ENCODE measurements around the gene KBTBD8. TPM values are rescaled to one million over a fixed set of nuclear protein-coding genes. Genes with fewer than 3 reads are reported as not detected.

The KBTBD8 gene
- total RNA-seq, 4 donors from 2014 or later, result 1.4 to 3.3 (median 2.4) TPM

DNA sequence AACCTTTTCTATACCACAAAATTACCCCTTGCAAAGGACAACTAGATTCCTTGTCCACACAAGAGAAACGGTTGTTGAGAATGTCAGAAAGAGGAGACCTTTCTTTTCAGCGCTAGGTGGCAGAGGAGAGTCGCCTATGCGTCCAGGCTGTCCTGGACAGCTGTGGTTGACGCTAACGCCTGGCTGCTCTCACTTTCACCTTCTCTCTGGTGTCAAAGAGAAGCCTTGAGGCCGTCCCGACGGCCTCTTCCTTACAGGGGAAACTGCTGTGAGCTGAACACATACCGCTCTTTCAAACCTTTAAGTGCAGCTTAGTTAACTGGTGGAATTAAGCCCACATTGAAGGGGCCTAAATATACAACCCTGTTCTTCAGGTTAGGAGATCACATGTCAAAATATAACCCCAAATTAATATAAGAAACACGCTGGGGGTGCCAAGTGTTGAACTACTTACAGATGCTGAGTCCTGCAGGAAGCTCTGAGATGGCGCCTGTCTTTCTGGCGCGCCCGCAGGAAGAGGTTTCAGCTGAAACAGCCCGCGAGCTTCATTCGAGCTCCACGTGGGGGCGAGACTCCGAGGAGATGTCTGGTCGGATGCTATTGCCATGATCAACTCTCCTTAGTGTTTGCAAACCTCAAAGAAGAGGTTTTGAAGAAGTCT, 26.1 kb upstream of the KBTBD8 start:
- TF ChIP-seq, protein P1, sequence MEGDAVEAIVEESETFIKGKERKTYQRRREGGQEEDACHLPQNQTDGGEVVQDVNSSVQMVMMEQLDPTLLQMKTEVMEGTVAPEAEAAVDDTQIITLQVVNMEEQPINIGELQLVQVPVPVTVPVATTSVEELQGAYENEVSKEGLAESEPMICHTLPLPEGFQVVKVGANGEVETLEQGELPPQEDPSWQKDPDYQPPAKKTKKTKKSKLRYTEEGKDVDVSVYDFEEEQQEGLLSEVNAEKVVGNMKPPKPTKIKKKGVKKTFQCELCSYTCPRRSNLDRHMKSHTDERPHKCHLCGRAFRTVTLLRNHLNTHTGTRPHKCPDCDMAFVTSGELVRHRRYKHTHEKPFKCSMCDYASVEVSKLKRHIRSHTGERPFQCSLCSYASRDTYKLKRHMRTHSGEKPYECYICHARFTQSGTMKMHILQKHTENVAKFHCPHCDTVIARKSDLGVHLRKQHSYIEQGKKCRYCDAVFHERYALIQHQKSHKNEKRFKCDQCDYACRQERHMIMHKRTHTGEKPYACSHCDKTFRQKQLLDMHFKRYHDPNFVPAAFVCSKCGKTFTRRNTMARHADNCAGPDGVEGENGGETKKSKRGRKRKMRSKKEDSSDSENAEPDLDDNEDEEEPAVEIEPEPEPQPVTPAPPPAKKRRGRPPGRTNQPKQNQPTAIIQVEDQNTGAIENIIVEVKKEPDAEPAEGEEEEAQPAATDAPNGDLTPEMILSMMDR (IDR thresholded peaks at IDR 0.05), result peak; percentile 72 to 82 (median 76)
- TF ChIP-seq POLR2AphosphoS5 (IDR thresholded peaks at IDR 0.05), result no peak
- intact Hi-C loops (cut with DNase I), result loop anchor here (5.0 kb wide), 1 partner anchor 65 kb away; no protein-coding TSS in a partner anchor
- Histone ChIP-seq H3K4me1 (peaks cover 7 to 16% (median 12%) of the 10 kb centered on the region in 4 donors), H3K9me3 (no peaks in the 10 kb centered on the region), H3K27me3 (no peaks in the 10 kb centered on the region), H3K36me3 (no peaks in the 10 kb centered on the region), H3K4me3 (peak overlapping the region; percentile 31 to 54 (median 44)), H3K27ac (replicated peaks in 1 of 4) (peak overlapping the region; percentile 55 to 71 (median 62))
- DNase-seq (ENCODE audit: extremely low spot score), result no peak
- 4% methylated on average over 17 of the region's 22 CpGs for WGBS

DNA sequence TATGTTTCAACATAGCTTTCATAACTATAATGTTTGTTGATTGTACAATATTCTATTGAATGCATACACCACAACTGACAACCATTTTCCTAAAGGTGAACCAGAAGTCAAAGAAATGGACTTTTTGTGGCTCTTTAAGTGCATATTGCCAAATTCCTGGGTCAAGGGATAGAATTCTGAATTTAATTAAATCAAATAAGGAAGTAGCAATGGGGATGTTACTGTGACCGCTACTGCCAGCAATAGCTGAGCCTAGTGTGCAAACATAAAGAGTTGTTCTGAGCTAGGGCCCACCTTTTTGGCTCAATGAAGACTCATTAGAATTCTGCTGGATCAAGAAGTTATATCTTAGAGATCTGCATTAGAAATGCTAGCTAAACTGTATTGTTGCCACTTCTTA, 17.3 kb upstream of the KBTBD8 start:
- Histone ChIP-seq H3K36me3 (no peaks in the 10 kb centered on the region), H3K4me1 (peaks cover 0 to 18% (median 12%) of the 10 kb centered on the region in 4 donors), H3K4me3 (no peak overlapping the region), H3K27me3 (no peaks in the 10 kb centered on the region), H3K9me3 (no peaks in the 10 kb centered on the region), H3K27ac (replicated peaks in 1 of 4) (no peak overlapping the region)
- TF ChIP-seq, protein P1 (IDR thresholded peaks at IDR 0.05), result no peak
- TF ChIP-seq EP300 (IDR thresholded peaks at IDR 0.05), result no peak
- intact Hi-C loops (cut with DNase I), result no loop called here
- no peak for DNase-seq (ENCODE audit: extremely low spot score)
- WGBS, result 71% methylated on average over 1 of the region's 1 CpG

DNA sequence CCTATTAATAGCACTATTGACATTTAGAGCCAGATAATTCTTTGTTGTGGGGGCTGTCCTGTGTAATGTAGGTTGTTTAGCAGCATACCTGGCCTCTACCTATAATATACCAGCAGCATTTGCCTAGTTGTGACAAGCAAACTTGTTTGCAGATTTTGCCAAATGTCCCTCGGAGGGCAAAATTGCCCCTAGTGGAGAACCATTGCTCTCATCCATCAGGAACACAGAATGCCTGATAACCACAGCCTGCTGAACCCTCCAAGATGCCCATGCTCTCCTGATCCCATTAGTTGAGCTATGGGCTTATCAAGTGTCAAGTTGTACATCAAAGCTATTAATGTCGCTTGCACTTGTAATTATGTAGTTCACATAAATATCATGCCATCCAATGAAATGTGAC, 15.0 kb upstream of the KBTBD8 start:
- H3K4me3 ChIP-seq, result no peak overlapping the region
- DNase-seq (ENCODE audit: extremely low spot score), result no peak
- H3K27me3 ChIP-seq, result no peaks in the 10 kb centered on the region
- no peaks in the 10 kb centered on the region for H3K36me3 ChIP-seq
- intact Hi-C loops (cut with DNase I), result no loop called here
- WGBS, result 94% methylated on average over 2 of the region's 2 CpGs
- no peaks in the 10 kb centered on the region for H3K9me3 ChIP-seq
- TF ChIP-seq POLR2AphosphoS5 (IDR thresholded peaks at IDR 0.05) (no peak), POLR2A (IDR thresholded peaks at IDR 0.05; ENCODE audit: low read depth) (no peak), EP300 (IDR thresholded peaks at IDR 0.05) (no peak)
- TF ChIP-seq, protein P1 (IDR thresholded peaks at IDR 0.05), result no peak
- no peak overlapping the region for H3K27ac ChIP-seq (replicated peaks in 1 of 4)
- H3K4me1 ChIP-seq, result peaks cover 0 to 17% (median 11%) of the 10 kb centered on the region in 4 donors

DNA sequence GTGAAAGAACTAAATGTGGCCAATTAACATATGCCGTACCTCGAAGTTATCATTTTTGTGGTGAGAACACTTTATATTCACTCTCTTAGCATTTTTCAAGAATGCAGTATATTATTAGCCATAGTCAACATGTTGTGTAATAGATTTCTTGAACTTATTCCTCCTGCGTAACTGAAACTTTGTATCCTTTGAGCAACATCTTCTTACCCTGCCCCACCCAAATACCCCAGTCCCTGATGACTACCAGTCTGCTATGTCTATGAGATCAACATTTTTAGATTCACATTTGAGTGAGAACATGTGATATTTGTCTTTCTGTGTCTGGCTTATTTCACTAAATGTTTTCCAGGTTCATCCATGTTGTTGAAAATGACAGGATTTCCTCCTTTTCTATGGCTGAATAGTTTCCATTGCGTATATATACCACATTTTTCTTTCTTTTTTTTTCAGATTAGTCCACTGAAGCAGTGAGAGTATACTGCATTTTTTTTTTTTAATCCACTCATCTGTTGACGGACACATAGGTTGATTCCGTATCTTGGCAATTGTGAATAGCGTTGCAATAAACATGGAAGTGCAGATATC, 12.7 kb upstream of the KBTBD8 start:
- Histone ChIP-seq H3K27ac (replicated peaks in 1 of 4) (no peak overlapping the region), H3K36me3 (no peaks in the 10 kb centered on the region), H3K27me3 (no peaks in the 10 kb centered on the region), H3K4me3 (no peak overlapping the region), H3K9me3 (no peaks in the 10 kb centered on the region), H3K4me1 (no peaks in the 10 kb centered on the region)
- TF ChIP-seq EP300 (IDR thresholded peaks at IDR 0.05) (no peak), POLR2AphosphoS5 (IDR thresholded peaks at IDR 0.05) (no peak), POLR2A (IDR thresholded peaks at IDR 0.05; ENCODE audit: low read depth) (no peak)
- WGBS, result 83% methylated on average over 7 of the region's 7 CpGs
- DNase-seq (ENCODE audit: extremely low spot score), result no peak
- intact Hi-C loops (cut with DNase I), result no loop called here

DNA sequence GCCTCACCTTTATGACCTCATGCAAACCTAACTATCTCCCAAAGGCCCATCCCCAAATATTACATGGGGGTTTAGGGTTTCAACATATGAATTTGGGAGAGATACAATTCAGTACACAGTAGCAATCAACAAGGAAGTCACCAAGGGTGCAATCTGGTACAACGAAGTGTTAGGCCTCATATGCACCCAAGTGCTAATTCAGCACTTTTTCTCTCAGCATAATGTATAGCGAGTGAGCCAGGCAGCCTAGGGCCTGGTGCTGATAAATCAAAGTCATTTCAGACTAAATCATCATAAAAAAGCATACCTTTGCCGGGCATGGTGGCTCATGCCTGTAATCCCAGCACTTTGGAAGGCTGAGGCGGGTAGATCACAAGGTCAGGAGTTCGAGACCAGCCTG, 11.7 kb upstream of the KBTBD8 start:
- Histone ChIP-seq H3K27ac (replicated peaks in 1 of 4) (no peak overlapping the region), H3K9me3 (no peaks in the 10 kb centered on the region), H3K4me1 (no peaks in the 10 kb centered on the region), H3K36me3 (no peaks in the 10 kb centered on the region), H3K27me3 (no peaks in the 10 kb centered on the region), H3K4me3 (no peak overlapping the region)
- DNase-seq (ENCODE audit: extremely low spot score), result no peak
- TF ChIP-seq, protein P1 (IDR thresholded peaks at IDR 0.05), result no peak
- TF ChIP-seq EP300 (IDR thresholded peaks at IDR 0.05), result no peak
- no peak for TF ChIP-seq POLR2A (IDR thresholded peaks at IDR 0.05; ENCODE audit: low read depth)
- no peak for TF ChIP-seq POLR2AphosphoS5 (IDR thresholded peaks at IDR 0.05)
- WGBS, result 94% methylated on average over 5 of the region's 5 CpGs
- intact Hi-C loops (cut with DNase I), result no loop called here

Measured in esophagus muscularis mucosa (tissue), 4 donors.